ENCODE measurements around the gene IRAK3. TPM values are rescaled to one million over a fixed set of nuclear protein-coding genes. Genes with fewer than 3 reads are reported as not detected.
A peak's percentile ranks its signal among the peaks of the same experiment; 100 is the strongest.
"Not testable (repeated sequence)": the region's sequence is repeated elsewhere in the genome, so short reads cannot be mapped to it uniquely, and the experiment has no call there.

Gene IRAK3
- polyA plus RNA-seq, 1 donor from 2014 or later = 0.31 TPM

DNA sequence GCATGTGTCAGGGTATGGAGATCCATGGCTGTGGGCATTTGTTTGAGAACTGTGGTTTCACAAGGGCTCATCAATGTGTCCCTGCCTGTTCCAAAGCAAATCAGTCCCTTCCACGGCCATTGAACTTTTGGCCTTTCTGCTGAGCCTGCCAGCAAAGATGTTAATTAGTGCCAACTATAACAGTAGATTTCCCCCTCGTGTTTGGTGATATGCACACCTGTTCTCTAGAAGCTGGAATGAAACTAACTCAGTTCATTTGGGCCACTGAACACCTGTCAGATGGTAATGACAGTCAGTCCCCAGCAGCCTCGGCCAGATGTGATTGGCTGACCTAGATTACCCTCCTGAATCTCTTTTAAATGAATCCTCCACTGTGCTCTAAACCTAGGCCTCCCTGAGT lies 43.2 kb downstream of the IRAK3 start:
- Histone ChIP-seq H3K4me3 (ENCODE audit: low read length) (no peak overlapping the region), H3K4me2 (ENCODE audit: low read length) (no peak overlapping the region), H3K79me2 (replicated peaks; ENCODE audit: insufficient read depth, low read length) (no peaks in the 10 kb centered on the region), H3K9me2 (ENCODE audit: insufficient read depth, low read length) (no peaks in the 10 kb centered on the region), H3K27me3 (ENCODE audit: insufficient read depth, low read depth, low read length) (peaks cover 16% of the 10 kb centered on the region), H3K36me3 (ENCODE audit: insufficient read depth, low read length) (no peaks in the 10 kb centered on the region), H2AFZ (ENCODE audit: low read depth, low read length) (no peak overlapping the region), H3K9me3 (ENCODE audit: low read length) (no peaks in the 10 kb centered on the region), H3K27ac (ENCODE audit: low read length) (no peak overlapping the region), H4K20me1 (ENCODE audit: insufficient read depth) (no peaks in the 10 kb centered on the region), H3F3A (ENCODE audit: insufficient read depth, low read length, poor library complexity, severe bottlenecking) (no peaks in the 10 kb centered on the region), H3K9ac (ENCODE audit: low read length) (no peak overlapping the region)
- TF ChIP-seq MXI1 (conservative IDR thresholded peaks at IDR 0.05; ENCODE audit: poor library complexity, severe bottlenecking) = no peak
- TF ChIP-seq RAD21 (conservative IDR thresholded peaks at IDR 0.05) = no peak

- not testable (repeated sequence) for H3K9me2 ChIP-seq (ENCODE audit: insufficient read depth, low read length); H3K9me3 ChIP-seq (ENCODE audit: low read length); H3K9ac ChIP-seq (ENCODE audit: low read length); H3F3A ChIP-seq (ENCODE audit: insufficient read depth, low read length, poor library complexity, severe bottlenecking); H2AFZ ChIP-seq (ENCODE audit: low read depth, low read length); H3K27ac ChIP-seq (ENCODE audit: low read length); H3K4me3 ChIP-seq (ENCODE audit: low read length); H3K36me3 ChIP-seq (ENCODE audit: insufficient read depth, low read length); H3K79me2 ChIP-seq (replicated peaks; ENCODE audit: insufficient read depth, low read length); H3K4me2 ChIP-seq (ENCODE audit: low read length); H4K20me1 ChIP-seq (ENCODE audit: insufficient read depth)
- H3K27me3 ChIP-seq (ENCODE audit: insufficient read depth, low read depth, low read length) = peaks cover 16% of the 10 kb centered on the region
These were observed 45.2 kb downstream of the IRAK3 start for GRCh38 chr12:66234037-66234693.

GRCh38 chr12:66234773-66235625 lies 46.0 kb downstream of the IRAK3 start:
- Histone ChIP-seq H3K27me3 (ENCODE audit: insufficient read depth, low read depth, low read length) (peaks cover 16% of the 10 kb centered on the region), H3K4me3 (ENCODE audit: low read length) (peak overlapping the region; percentile 55), H3K4me2 (ENCODE audit: low read length) (peak overlapping the region; percentile 35)
- not testable (repeated sequence) for H3K9me2 ChIP-seq (ENCODE audit: insufficient read depth, low read length); H3K79me2 ChIP-seq (replicated peaks; ENCODE audit: insufficient read depth, low read length); H4K20me1 ChIP-seq (ENCODE audit: insufficient read depth); H3K9me3 ChIP-seq (ENCODE audit: low read length); H3K9ac ChIP-seq (ENCODE audit: low read length); H3K36me3 ChIP-seq (ENCODE audit: insufficient read depth, low read length); H2AFZ ChIP-seq (ENCODE audit: low read depth, low read length); H3K27ac ChIP-seq (ENCODE audit: low read length); H3F3A ChIP-seq (ENCODE audit: insufficient read depth, low read length, poor library complexity, severe bottlenecking)

GRCh38 chr12:66235626-66236281 lies 46.7 kb downstream of the IRAK3 start:
- Histone ChIP-seq H3K4me2 (ENCODE audit: low read length) (peak overlapping the region; percentile 35), H3K79me2 (replicated peaks; ENCODE audit: insufficient read depth, low read length) (no peaks in the 10 kb centered on the region), H3K27me3 (ENCODE audit: insufficient read depth, low read depth, low read length) (peaks cover 16% of the 10 kb centered on the region), H3K36me3 (ENCODE audit: insufficient read depth, low read length) (no peaks in the 10 kb centered on the region), H3K9ac (ENCODE audit: low read length) (no peak overlapping the region), H3K9me3 (ENCODE audit: low read length) (no peaks in the 10 kb centered on the region), H2AFZ (ENCODE audit: low read depth, low read length) (no peak overlapping the region), H3K27ac (ENCODE audit: low read length) (no peak overlapping the region), H4K20me1 (ENCODE audit: insufficient read depth) (no peaks in the 10 kb centered on the region), H3F3A (ENCODE audit: insufficient read depth, low read length, poor library complexity, severe bottlenecking) (no peaks in the 10 kb centered on the region), H3K9me2 (ENCODE audit: insufficient read depth, low read length) (no peaks in the 10 kb centered on the region), H3K4me3 (ENCODE audit: low read length) (peak overlapping the region; percentile 55)
- TF ChIP-seq RAD21 (conservative IDR thresholded peaks at IDR 0.05) (no peak), EZH2 (IDR thresholded peaks at IDR 0.05; ENCODE audit: borderline replicate concordance, insufficient read depth, low read length, poor library complexity, severe bottlenecking) (no peak), EP300 (conservative IDR thresholded peaks at IDR 0.05; ENCODE audit: poor library complexity, severe bottlenecking) (no peak), TAF1 (IDR thresholded peaks at IDR 0.05; ENCODE audit: low read depth) (no peak), MXI1 (conservative IDR thresholded peaks at IDR 0.05; ENCODE audit: poor library complexity, severe bottlenecking) (no peak), CTCF (IDR thresholded peaks at IDR 0.05; ENCODE audit: poor library complexity, severe bottlenecking) (no peak), POLR2AphosphoS5 (IDR thresholded peaks at IDR 0.05) (no peak), SMC3 (conservative IDR thresholded peaks at IDR 0.05; ENCODE audit: poor library complexity) (no peak)
- TF ChIP-seq, protein P1, sequence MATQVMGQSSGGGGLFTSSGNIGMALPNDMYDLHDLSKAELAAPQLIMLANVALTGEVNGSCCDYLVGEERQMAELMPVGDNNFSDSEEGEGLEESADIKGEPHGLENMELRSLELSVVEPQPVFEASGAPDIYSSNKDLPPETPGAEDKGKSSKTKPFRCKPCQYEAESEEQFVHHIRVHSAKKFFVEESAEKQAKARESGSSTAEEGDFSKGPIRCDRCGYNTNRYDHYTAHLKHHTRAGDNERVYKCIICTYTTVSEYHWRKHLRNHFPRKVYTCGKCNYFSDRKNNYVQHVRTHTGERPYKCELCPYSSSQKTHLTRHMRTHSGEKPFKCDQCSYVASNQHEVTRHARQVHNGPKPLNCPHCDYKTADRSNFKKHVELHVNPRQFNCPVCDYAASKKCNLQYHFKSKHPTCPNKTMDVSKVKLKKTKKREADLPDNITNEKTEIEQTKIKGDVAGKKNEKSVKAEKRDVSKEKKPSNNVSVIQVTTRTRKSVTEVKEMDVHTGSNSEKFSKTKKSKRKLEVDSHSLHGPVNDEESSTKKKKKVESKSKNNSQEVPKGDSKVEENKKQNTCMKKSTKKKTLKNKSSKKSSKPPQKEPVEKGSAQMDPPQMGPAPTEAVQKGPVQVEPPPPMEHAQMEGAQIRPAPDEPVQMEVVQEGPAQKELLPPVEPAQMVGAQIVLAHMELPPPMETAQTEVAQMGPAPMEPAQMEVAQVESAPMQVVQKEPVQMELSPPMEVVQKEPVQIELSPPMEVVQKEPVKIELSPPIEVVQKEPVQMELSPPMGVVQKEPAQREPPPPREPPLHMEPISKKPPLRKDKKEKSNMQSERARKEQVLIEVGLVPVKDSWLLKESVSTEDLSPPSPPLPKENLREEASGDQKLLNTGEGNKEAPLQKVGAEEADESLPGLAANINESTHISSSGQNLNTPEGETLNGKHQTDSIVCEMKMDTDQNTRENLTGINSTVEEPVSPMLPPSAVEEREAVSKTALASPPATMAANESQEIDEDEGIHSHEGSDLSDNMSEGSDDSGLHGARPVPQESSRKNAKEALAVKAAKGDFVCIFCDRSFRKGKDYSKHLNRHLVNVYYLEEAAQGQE (IDR thresholded peaks at IDR 0.05; ENCODE audit: borderline replicate concordance) = no peak
